Measurements from ENCODE around the gene CEP152.

The CEP152 gene

GRCh38 chr15:48688493-48688892 lies 122.4 kb downstream of the CEP152 start:
- no peak overlapping the region for H3K4ac ChIP-seq (ENCODE audit: low read depth, low read length)
- no CpG with 5 or more reads among the region's 2 CpGs for WGBS (ENCODE audit: extremely low coverage, insufficient coverage, insufficient read length)

More at GRCh38 chr15:48688493-48688892, 122.4 kb downstream of the CEP152 start:
- H2AK5ac ChIP-seq (ENCODE audit: low read length) = no peak overlapping the region
- no peak overlapping the region for H3K4me3 ChIP-seq (ENCODE audit: low read depth, low read length)
- H4K91ac ChIP-seq (ENCODE audit: low read depth, low read length) = no peak overlapping the region
- no peak overlapping the region for H3K18ac ChIP-seq (ENCODE audit: low read length)
- H3K79me2 ChIP-seq (ENCODE audit: control insufficient read depth, insufficient read depth, low read length, poor library complexity) = no peaks in the 10 kb centered on the region
- H3K23ac ChIP-seq (ENCODE audit: low read length) = no peak overlapping the region
- no peak overlapping the region for H4K8ac ChIP-seq (ENCODE audit: low read depth, low read length)
- no peak for DNase-seq
- no peak overlapping the region for H3K27ac ChIP-seq (ENCODE audit: low read depth, low read length)
- no peak overlapping the region for H2BK5ac ChIP-seq (ENCODE audit: low read depth, low read length, poor library complexity)
- H4K12ac ChIP-seq (ENCODE audit: low read depth, low read length) = no peak overlapping the region
- H2BK120ac ChIP-seq (ENCODE audit: insufficient read depth, low read length, poor library complexity) = no peak overlapping the region
- no peak overlapping the region for H3K4me2 ChIP-seq (ENCODE audit: low read length)
- no peak overlapping the region for H3K14ac ChIP-seq (ENCODE audit: low read length)
- H2AFZ ChIP-seq (ENCODE audit: insufficient read depth, low read length, poor library complexity) = no peak overlapping the region
- peaks cover 0 to 2% of the 10 kb centered on the region in 2 experiments for H3K4me1 ChIP-seq (ENCODE audit: control insufficient read depth in 1 of 2, insufficient read depth in 2 of 2, low read length in 2 of 2)
- H3K9ac ChIP-seq (ENCODE audit: low read length) = no peak overlapping the region
- no peaks in the 10 kb centered on the region for H3K9me3 ChIP-seq (ENCODE audit: insufficient read depth, low read depth, low read length)
- no peaks in the 10 kb centered on the region for H3K36me3 ChIP-seq (ENCODE audit: control insufficient read depth in 1 of 2, insufficient read depth in 2 of 2, low read length in 2 of 2)
- H2BK12ac ChIP-seq (ENCODE audit: low read length) = no peak overlapping the region
- no peaks in the 10 kb centered on the region for H3K79me1 ChIP-seq (ENCODE audit: low read length)
- H3K27me3 ChIP-seq (ENCODE audit: insufficient read depth, low read length) = no peaks in the 10 kb centered on the region

Data from trophoblast cell (in vitro differentiated cells and primary cell).